ENCODE results near the gene ACSF2.

Gene ACSF2

DNA sequence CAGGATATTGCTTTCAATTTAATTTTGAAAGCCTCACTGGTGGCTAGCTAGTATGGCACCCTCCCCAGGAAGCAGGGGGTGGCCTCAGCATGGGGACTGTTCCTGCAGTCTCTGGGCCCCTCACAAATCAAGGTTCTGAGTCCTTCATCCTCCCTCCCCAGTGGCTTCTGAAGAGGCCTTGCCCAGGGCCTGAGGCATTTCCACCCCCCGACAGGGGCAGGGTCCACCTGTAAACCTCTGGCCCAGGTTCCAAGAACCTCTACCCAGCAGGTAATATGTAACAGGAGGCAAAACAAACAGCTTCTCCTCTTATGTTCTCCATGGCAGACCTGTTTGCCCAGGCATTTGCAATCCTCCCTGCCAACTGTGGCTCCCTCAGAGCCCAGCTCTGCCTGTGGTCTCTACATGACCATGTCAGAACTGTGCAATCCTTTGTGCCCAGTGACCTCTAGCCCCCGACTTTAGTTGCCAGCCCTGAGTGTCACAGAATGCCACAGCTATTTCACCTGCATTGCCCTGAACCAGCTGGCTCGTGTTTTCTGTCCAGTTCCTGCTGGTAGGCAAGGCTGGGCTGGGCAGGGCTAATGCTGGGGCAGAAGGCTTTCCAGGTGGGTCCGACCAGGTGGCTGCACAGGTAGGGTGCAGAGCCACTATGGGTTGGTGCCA, 14.3 kb downstream of the ACSF2 start:
- no peak for DNase-seq (ENCODE audit: low spot score)

DNA sequence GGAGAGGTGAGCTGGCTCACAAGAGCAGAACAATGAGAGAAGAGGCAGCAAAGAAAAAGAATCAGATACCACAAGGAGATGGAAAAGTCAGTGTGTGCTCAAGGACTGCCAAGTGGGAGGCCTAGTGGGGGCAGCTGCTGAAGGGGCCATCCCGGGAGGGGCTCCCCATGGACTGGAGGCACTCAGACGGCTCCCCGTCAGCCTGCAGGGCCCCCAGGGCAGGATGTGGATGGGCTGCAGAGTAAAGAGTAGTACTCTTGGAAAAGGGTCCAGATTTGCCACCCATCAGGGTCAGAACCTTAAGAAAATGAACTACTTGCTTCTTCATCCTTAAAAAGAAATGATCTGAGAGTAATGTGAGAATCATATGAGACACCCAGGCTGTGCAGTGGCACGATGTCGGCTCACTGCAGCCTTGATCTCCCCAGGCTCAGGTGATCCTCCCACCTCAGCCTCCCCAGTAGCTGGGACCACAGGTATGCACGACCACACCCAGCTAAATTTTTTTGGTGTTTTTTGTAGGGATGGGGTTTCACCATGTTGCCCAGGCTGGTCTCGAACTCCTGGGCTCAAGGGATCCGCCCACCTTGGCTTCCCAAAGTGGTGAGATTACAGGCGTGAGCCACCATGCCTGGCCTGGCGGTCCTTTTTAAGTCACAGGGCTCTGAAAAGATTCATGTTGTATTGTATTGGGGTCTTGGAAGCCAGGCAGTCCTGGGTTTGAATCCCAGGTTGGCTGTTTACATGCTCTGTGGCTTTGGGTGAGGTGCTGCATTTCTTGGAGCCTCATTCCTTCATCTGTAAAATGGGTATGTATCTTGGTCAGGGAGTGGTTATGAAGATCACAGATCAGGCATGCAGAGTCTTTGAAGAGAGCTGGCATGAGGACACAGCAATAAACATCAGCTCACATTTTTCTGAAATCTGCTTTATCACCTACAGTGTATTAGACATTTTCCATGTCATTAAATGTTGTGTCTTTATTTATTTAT, 15.1 kb downstream of the ACSF2 start:
- no peak for DNase-seq (ENCODE audit: low spot score)

DNA sequence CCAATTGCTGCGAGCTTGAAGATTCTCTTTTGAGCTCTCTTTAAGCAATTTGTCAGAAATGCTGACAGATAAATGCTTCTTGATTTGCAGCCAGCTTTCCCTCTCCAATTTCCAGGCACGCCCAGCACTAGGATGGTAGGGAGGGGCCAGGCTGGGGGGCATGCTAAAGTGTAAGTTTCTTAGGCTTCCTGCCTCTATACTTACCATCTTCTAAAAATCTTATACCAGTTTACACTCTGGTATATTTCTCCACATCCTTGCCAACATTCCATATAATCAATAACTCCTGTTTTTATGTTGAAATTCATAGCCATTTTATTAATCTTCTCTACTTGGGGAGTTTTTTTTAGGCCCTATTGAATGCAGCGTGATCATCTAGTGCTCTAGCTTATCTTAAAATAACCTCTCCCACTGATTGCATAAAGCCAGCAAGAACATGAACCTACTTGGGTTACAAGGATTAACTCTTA, 17.5 kb downstream of the ACSF2 start:
- DNase-seq (ENCODE audit: low spot score) = no peak

DNA sequence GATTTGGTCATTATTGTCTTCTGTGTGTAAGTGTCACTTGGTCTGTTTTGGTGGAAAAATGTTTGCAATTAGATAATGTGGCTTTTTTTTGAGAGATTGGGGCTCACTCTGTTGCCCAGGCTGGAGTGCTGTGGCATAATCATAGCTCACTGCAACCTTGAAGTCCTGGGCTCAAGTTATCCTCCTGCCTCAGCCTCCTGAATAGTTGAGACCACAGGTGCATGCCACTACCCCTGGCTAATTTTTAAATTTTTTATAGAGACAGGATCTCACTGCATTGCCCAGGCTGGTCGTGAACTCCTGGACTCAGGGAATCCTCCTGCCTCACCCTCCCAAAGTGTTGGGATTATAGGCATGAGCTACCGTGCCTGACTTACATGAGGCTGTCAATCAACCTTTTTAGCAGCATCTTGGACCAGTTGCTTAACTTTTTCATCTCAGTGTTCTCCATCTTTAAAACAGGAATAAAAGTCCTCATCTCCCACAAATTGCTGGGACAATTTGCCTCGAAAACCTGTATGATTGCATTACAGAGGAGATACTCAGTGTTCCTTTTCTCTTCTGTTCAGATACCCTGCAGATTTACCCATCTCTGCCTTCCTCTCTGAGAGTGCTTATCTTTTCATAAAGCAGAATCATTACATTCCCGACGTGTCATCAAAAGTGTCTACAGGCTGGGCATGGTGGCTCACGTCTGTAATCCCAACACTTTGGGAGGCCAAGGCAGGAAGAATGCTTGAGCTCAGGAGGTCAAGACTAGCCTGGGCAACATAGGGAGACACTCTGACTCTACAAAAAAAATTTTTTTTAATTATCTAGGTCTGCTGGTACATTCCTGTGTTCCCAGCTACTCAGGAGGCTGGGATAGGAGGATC, 19.1 kb downstream of the ACSF2 start:
- no peak for DNase-seq (ENCODE audit: low spot score)

DNA sequence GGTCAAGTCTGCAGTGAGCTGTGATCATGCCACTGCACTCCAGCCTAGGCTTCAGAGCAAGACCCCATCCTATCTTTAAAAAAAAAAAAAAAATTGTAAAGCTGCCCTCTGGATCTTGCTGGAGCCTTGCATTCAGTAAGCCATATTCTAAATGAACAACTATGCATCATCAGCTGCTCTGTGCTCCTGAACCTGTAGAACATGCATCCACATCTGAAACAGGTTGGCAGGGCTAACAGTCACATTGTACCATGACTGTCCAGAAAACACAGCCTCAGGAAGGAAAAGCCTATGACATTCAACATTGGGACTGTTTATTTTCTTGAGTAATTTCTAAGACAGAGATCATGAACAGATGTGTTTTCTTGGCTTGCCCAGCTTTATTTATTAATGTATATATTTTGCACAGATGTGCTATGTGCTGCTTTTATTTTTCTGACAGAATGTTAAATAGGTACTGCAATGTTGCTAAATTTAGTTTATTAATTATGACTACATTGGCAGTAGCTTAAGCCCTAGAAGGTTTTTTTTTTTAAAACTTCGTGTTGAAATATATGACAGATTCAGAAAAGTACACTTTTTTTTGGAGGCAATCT, 19.8 kb downstream of the ACSF2 start:
- no peak for DNase-seq (ENCODE audit: low spot score)

DNA sequence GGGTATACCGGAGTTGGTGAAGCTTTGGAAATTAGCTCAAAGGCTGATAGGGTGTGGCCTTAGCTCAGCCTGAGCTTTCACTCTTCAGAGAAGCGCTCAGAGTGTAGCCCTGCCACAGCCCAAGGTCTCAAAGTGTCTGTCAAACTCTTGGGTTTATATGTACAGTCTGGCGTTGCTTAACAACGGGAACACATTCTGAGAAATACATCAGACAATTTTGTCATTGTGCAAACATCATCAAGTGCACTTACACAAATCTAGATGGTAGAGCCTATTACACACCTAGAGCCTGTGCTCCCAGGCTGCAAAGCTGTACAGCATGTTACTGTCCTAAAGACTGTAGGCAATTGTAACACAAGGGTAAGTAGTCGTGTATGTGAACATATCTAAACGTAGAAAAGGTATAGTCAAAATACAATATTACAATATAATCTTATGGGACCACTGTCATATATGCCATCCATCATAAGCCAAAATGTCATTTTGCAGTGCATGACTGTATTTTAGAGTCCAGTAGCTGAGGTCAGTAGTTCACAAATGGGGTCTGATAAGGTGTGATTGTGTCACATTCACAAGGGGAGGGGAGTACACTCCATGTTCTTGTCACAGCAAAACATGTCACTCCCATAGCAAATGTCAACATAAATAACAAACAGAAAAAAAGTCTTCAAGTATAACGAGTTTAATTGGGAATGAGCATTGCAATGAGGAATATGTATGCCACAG, 22.0 kb downstream of the ACSF2 start:
- no peak for DNase-seq (ENCODE audit: low spot score)

DNA sequence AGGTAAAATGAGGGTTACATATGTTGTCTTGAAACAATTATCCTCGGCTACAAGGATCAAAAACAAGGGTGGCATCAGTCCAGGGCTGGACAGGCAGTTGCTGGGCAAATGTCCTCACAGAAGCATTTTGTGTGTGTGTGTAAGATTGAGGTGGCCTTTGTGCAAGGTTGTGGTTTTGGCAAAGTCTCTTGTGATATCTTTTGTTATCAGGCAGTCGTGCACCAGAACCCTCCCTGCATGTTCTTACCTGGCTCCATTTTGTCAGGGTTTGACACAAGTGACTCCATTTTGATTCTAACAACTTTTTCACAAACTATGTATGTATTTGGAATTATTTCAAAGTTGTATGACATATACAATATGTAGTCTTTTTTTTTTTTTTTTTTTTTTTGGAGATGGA, 22.6 kb downstream of the ACSF2 start:
- DNase-seq (ENCODE audit: low spot score) = no peak

DNA sequence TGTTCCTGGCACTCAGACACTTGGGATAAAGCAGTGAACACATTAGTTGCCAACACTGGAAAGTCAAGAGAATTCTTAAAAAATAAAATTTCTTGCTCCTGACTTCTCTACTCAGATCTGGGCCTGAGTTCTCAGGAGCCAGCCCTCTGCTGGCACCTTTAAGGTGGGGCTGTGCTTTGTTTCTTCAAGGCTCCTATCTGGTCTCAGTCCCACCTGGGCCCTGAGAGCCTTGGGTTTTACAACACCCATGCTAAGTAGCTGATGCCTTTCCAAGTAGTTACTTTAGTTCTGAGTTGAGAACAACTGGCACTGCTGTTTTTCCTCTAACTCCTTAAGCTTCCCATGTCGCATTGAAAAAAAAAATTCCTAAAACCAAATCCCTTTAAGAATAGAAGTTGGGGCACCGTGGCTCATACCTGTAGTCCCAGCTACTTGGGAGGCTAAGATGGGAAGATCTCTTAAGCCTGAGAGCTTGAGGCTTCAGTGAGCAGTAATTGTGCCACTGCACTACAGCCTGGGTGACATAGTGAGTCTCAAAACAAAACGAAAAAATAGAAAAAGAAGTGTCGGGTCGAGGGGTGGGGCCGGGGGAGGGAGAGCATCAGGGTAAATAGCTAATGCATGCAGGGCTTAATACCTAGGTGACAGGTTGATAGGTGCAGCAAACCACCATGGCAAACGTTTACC, 26.1 kb downstream of the ACSF2 start:
- no peak for DNase-seq (ENCODE audit: low spot score)

DNA sequence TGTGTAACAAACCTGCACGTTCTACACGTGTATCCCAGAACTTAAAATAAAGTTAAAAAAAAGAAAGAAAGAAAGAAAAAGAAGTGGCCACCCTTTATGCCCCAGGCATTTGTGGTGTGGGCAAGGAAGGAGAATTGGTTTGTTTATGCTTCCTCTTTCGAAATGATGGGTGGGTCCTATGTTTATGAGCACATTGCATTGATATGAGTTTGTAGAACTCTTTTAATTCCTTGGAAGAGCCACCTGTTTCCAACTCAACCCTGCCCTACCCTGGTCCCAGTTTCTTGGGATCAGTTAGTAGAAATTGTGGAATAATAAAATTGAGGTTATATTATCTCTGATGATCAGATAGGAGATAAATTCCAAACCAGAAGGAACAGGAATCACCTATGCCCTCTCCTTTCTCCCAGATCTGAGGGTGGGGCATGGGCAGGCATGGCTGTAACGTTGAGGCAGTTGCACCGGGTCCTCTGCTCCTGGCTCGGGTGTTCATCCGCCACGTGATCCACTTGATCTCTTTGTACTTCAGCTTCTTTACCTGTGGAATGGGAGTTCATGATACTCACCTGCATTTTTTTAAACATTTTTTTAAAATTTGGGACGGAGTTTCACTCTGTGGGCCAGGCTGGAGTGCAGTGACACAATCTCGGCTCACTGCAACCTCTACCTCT, 26.7 kb downstream of the ACSF2 start:
- no peak for DNase-seq (ENCODE audit: low spot score)

DNA sequence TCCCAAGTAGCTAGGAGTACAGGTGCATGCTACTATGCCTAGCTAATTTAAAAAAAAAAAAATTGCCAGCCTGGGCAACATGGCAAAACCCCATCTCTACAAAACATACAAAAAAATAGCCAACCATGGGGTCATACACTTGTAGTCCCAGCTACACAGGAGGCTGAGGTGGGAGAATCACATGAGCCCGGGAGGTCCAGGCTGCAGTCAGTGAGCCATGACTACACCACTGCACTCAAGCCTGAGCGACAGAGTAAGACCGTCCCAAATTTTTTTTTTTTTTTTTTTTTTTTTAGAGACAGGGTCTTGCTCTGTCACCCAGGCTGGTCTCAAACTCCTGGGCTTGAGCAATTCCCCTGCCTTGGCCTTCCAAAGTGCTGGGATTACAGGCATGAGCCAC, 27.9 kb downstream of the ACSF2 start:
- DNase-seq (ENCODE audit: low spot score) = no peak

DNA sequence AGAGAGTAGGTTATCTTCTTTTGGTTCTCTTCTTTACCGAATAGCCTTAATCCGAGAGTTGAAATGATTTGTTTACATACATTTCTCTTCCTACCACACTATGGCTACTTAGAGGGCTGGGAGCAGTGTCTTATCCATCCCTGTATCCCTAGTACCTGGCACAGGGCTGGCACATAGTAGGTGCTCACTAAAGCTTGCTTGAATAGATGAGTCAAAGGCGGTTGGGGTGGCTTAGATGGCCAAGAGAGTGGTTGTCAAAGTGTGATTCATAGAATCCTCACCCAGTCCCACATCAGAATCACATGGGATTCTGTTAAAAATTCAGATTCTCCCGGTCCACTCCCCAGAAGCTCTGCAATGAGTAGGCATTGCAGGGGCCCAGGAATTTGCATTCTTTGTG, 31.6 kb downstream of the ACSF2 start:
- no peak for DNase-seq (ENCODE audit: low spot score)

DNA sequence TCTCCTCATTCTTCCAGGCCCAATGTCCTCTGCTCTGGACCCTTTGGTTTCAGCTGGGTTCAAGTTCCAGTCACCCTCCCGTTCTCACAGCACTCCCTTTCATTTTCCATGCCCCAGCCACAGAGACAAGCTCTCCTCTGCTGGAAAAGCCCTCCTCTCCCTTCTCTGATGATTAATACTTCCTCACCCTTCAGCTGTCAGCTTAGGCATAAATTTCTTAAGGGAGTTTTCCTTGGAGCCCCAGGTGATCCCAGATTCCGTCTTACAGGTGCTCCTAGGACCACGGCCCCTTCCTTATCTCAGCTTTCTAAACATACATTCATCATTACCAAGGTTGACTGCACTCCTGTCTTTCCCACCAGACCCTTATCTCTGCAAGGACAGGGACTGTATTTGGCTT, 32.3 kb downstream of the ACSF2 start:
- DNase-seq (ENCODE audit: low spot score) = no peak

DNA sequence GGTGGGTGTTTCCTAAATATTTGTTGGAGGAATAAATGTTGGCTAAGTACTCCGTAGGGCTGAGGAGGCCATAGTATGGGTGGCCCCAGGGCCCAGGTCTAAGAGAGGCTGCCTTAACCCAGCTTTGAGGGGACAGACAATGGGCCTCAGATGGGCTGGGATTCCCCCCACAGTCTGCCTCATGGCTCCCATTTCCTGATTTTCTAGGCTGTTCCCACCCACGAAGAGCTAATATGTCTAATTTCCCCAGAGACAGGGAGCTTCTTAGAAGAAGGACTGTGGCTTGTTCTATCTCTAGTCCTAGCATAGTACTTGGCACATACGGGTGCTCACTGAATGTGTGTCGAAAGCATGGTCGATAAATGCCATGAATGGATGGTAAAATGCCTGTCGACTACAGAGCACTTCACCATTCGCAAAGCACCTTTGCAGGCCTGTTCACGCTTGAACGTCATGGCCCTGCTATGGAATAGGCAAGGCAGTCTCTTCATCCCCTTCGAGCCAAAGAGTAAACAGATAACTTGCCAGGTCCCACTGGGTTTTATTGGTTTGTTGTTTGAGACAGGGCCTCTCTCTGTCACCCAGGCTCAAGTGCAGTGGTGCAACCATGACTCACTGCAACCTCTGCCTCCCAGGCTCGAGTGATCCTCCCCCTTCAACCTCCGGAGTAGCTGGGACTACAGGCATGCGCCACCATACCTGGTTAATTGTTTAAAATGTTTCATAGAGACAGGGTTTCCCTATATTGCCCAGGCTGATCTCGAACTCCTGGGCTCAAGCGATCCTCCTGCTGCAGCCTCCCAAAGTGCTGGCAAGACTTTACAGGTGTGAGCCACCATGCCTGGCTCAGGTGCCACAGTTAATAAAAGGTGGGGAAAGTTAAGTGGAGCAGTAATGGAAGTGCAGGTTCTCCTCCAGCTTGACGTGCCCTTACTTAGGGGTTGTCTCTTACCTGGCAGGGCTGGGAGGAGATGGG, 33.0 kb downstream of the ACSF2 start:
- DNase-seq (ENCODE audit: low spot score) = no peak

DNA sequence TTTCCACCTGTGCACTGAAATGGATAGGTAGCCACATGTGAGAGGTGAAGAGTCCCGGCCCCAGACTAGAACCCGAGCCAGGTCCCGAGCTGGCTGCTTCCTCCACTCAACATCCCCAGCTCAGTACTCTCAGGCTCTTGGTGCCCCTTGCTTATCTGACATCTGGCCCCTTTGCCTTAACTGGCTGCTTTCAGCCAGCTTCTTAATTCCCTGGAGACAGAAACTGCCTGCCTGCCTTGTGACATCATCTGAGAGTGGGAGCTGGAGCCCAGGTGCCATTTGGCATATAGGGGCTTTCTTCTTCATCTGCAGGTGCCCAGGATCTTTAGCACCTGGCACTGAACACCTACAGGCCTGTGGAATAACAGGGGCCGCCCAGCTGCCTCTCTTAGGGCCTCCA, 33.7 kb downstream of the ACSF2 start:
- no peak for DNase-seq (ENCODE audit: low spot score)

DNA sequence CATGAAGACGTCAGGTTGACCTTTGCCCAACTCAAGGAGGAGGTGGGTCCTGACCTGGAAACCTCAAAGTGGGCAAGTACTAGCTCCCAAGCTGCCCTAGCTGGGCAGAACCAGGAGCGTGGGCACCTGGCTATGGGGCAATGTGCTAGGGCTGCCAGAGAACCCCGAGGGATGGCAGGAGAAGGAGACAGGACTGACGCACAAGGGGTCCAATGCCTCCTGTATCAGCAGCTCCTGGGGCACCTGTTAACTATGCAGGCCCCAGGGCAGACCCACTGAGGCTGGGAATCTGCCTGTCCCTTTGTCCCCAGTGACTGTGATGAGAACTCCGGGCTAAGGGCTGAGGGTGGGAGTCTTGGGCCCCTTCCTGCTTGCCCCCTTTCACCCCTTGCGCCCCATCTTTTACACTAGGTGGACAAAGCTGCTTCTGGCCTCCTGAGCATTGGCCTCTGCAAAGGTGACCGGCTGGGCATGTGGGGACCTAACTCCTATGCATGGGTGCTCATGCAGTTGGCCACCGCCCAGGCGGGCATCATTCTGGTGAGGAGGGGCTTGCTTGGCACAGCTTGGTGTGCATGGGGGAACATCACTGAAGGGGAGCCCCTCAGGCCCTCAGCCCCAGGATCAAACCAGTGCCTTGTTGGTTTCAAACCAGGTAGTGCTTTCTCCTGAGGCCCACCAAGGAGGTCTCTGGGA, 35.0 kb downstream of the ACSF2 start:
- DNase-seq (ENCODE audit: low spot score) = no peak

DNA sequence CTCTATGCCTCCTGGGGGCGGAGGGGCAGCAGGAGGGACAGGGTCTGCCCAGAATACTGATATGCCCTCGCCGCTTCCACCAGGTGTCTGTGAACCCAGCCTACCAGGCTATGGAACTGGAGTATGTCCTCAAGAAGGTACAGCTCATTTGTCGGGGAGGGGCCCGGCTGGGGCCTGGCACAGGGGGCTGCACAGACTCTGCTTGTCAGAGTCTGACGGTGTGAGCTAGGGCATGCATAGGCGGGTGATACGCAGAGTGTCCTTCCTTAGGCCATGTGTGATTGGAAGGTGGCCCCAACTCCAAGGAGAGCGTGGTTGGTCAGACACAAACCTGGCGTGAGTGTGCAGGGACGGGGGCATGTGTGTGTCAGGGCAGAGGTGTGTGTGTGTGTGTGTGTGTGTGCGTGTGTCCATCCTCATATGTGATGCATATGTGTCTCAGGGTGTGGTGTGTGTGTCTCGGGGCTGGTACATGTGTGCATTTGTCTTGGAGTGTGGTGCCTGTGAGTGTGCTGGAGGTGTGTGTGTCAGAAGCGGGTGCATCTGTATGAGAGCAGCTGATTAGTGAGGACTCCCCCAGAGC, 35.6 kb downstream of the ACSF2 start:
- DNase-seq (ENCODE audit: low spot score) = no peak

DNA sequence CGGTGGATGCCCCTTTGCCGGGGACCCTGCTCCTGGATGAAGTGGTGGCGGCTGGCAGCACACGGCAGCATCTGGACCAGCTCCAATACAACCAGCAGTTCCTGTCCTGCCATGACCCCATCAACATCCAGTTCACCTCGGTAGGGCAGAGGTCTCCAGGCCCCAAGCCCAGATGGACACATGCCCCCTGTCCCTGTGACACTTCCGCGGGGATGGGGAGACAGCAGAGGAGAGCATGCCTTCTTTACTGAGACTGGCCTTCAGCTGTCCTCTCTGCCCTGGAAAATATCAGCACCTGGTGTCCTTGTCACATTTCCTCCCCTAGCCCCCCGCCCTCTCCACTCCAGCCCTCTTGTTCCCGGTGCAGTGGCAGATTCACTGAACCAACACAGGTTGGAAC, 36.4 kb downstream of the ACSF2 start:
- DNase-seq (ENCODE audit: low spot score) = no peak

DNA sequence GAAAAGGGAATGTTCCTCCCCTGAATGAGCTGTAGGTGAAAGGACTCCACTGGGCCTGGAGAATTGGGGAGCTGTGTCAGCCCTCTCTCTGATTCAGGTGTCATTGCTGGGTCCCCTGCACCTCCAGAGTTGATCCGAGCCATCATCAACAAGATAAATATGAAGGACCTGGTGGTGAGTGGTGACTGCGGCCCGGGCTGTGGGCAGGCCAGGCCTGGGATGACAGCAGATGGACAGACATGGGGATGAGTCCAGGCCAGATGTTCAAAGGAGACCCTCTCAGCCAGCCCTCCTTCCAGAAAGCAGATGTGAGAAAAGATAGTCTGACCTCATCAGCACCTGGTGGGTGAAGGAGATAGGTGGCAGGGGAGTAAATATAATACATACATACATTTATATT, 38.1 kb downstream of the ACSF2 start:
- DNase-seq (ENCODE audit: low spot score) = no peak

Data from AG08395 (cell line).